ENCODE results near the gene TBC1D8. TPM values are rescaled to one million over a fixed set of nuclear protein-coding genes. Genes with fewer than 3 reads are reported as not detected.

Gene TBC1D8
- total and polyA plus RNA-seq, 2 donors (not counting 1 experiment from before 2014, with no cell fraction given) = 1.7 to 15.7 TPM

- H3K9me3 ChIP-seq (ENCODE audit: control extremely low read depth in 1 of 3, control insufficient read depth in 2 of 3, insufficient read depth in 1 of 3, low read length in 2 of 3) = peaks cover 0 to 2% (median 0%) of the 10 kb centered on the region in 3 donors
- H3K4me1 ChIP-seq (ENCODE audit: control insufficient read depth in 2 of 2, insufficient read depth in 2 of 2, low read length in 2 of 2) = no peaks in the 10 kb centered on the region
- no peaks in the 10 kb centered on the region for H3K36me3 ChIP-seq (replicated peaks in 1 of 2; ENCODE audit: control extremely low read depth in 1 of 2, control insufficient read depth in 1 of 2, extremely low read depth in 1 of 2, insufficient read depth in 2 of 2, low read length in 1 of 2)
- DNase-seq (no peak), ATAC-seq (ENCODE audit: low read depth) (no peak)
- 90% methylated on average over 5 of the region's 7 CpGs for WGBS (ENCODE audit: insufficient coverage)
- H2AFZ ChIP-seq (ENCODE audit: insufficient read depth, low read depth, low read length, poor library complexity, severe bottlenecking) = no peak overlapping the region
- ChIA-PET POLR2A (no interaction called here), CTCF (interaction anchor here (0.7 to 0.9 kb wide), 2 partner anchors 84 to 119 kb away, joined by 3 to 4 read pairs; no protein-coding TSS in a partner anchor)
- H3K9ac ChIP-seq (ENCODE audit: low read length) = no peak overlapping the region
- Mint-ChIP-seq H3K4me1 (no peaks in the 10 kb centered on the region), H3K9me3 (ENCODE audit: insufficient read depth) (no peaks in the 10 kb centered on the region), H3K27me3 (peaks cover 32% of the 10 kb centered on the region), H3K27ac (no peak overlapping the region), H3K4me3 (no peak overlapping the region)
- H4K20me1 ChIP-seq (ENCODE audit: control insufficient read depth, insufficient read depth, low read length, poor library complexity, severe bottlenecking) = no peaks in the 10 kb centered on the region
- H3K79me2 ChIP-seq (ENCODE audit: control insufficient read depth, insufficient read depth, low read length) = no peaks in the 10 kb centered on the region
- intact Hi-C loops (cut with micrococcal nuclease) = no loop called here
- TF ChIP-seq EZH2 (IDR thresholded peaks at IDR 0.05; ENCODE audit: borderline replicate concordance, insufficient read depth, low read depth, low read length, poor library complexity, severe bottlenecking) (no peak), CTCF (IDR thresholded peaks at IDR 0.05) (no peak)
- no peak overlapping the region for H3K4me3 ChIP-seq (ENCODE audit: control extremely low read depth in 1 of 5, extremely low read depth in 1 of 5, insufficient read depth in 1 of 5, low read depth in 2 of 5, low read length in 4 of 5)
- peaks cover 0 to 3% (median 0%) of the 10 kb centered on the region in 4 experiments for H3K27me3 ChIP-seq (replicated peaks in 1 of 4; ENCODE audit: control extremely low read depth in 1 of 4, control insufficient read depth in 3 of 4, insufficient read depth in 4 of 4, low read length in 3 of 4)
- no peak overlapping the region for H3K4me2 ChIP-seq (replicated peaks; ENCODE audit: low read depth, low read length, poor library complexity, severe bottlenecking)
- no peak overlapping the region for H3K27ac ChIP-seq (ENCODE audit: low read length in 2 of 2)
Observed at GRCh38 chr2:101121174-101121573, 30.0 kb downstream of the TBC1D8 start.

GRCh38 chr2:101120124-101120996 lies 30.8 kb downstream of the TBC1D8 start:
- no peaks in the 10 kb centered on the region for H3K4me1 ChIP-seq (ENCODE audit: control insufficient read depth in 2 of 2, insufficient read depth in 2 of 2, low read length in 2 of 2)
- no peak overlapping the region for H3K9ac ChIP-seq (ENCODE audit: low read length)
- no peak overlapping the region for H3K27ac Mint-ChIP-seq
- no peaks in the 10 kb centered on the region for H4K20me1 ChIP-seq (ENCODE audit: control insufficient read depth, insufficient read depth, low read length, poor library complexity, severe bottlenecking)
- H3K9me3 ChIP-seq (ENCODE audit: control extremely low read depth in 1 of 3, control insufficient read depth in 2 of 3, insufficient read depth in 1 of 3, low read length in 2 of 3) = peaks cover 0 to 2% (median 0%) of the 10 kb centered on the region in 3 donors
- no peaks in the 10 kb centered on the region for H3K79me2 ChIP-seq (ENCODE audit: control insufficient read depth, insufficient read depth, low read length)
- ChIA-PET CTCF (interaction anchor here (0.9 to 1.1 kb wide), 2 partner anchors 85 kb away, joined by 3 to 4 read pairs; no protein-coding TSS in a partner anchor), POLR2A (no interaction called here)
- H3K4me1 Mint-ChIP-seq = no peaks in the 10 kb centered on the region
- H3K4me3 Mint-ChIP-seq = no peak overlapping the region
- H3K4me2 ChIP-seq (replicated peaks; ENCODE audit: low read depth, low read length, poor library complexity, severe bottlenecking) = no peak overlapping the region
- intact Hi-C loops (cut with micrococcal nuclease) = no loop called here
- H3K27me3 ChIP-seq (replicated peaks in 1 of 4; ENCODE audit: control extremely low read depth in 1 of 4, control insufficient read depth in 3 of 4, insufficient read depth in 4 of 4, low read length in 3 of 4) = peaks cover 0 to 3% (median 0%) of the 10 kb centered on the region in 4 experiments
- no peak overlapping the region for H3K27ac ChIP-seq (ENCODE audit: low read length in 2 of 2)
- ATAC-seq (ENCODE audit: low read depth) (no peak), DNase-seq (no peak)
- H2AFZ ChIP-seq (ENCODE audit: insufficient read depth, low read depth, low read length, poor library complexity, severe bottlenecking) = no peak overlapping the region
- TF ChIP-seq CTCF (IDR thresholded peaks at IDR 0.05) (no peak), EZH2 (IDR thresholded peaks at IDR 0.05; ENCODE audit: borderline replicate concordance, insufficient read depth, low read depth, low read length, poor library complexity, severe bottlenecking) (no peak)
- peaks cover 24% of the 10 kb centered on the region for H3K27me3 Mint-ChIP-seq
- no peak overlapping the region for H3K4me3 ChIP-seq (ENCODE audit: control extremely low read depth in 1 of 5, extremely low read depth in 1 of 5, insufficient read depth in 1 of 5, low read depth in 2 of 5, low read length in 4 of 5)
- no peaks in the 10 kb centered on the region for H3K36me3 ChIP-seq (replicated peaks in 1 of 2; ENCODE audit: control extremely low read depth in 1 of 2, control insufficient read depth in 1 of 2, extremely low read depth in 1 of 2, insufficient read depth in 2 of 2, low read length in 1 of 2)
- no peaks in the 10 kb centered on the region for H3K9me3 Mint-ChIP-seq (ENCODE audit: insufficient read depth)
- WGBS (ENCODE audit: insufficient coverage) = 85% methylated on average over 8 of the region's 11 CpGs

All from B cell (primary cell).